Activated T-cell treated with anti-CD3 and anti-CD28 coated beads for 24 hours (primary cell): ENCODE measurements around the gene PROB1.
"Not testable (repeated sequence)": the region's sequence is repeated elsewhere in the genome, so short reads cannot be mapped to it uniquely, and the experiment has no call there.

Experiments used
- DNase-seq: peaks from one replicate; pipeline ENCODE4 v3.0.0-alpha.2; 2020; ENCODE audit warnings: low read depth

The PROB1 gene

GRCh38 chr5:139414581-139415130 lies 19.8 kb upstream of the PROB1 start:
- no peak for DNase-seq

- DNase-seq, result no peak
Measured at GRCh38 chr5:139413963-139414362, 19.1 kb upstream of the PROB1 start.

GRCh38 chr5:139413153-139413552 lies 18.2 kb upstream of the PROB1 start:
- no peak for DNase-seq

- no peak for DNase-seq
Measured at GRCh38 chr5:139410993-139411828, 16.3 kb upstream of the PROB1 start.

- no peak for DNase-seq
Measured at GRCh38 chr5:139410121-139410992, 15.5 kb upstream of the PROB1 start.

- not testable (repeated sequence) for DNase-seq
Measured at GRCh38 chr5:139409116-139409515, 14.2 kb upstream of the PROB1 start.

GRCh38 chr5:139408191-139408590 lies 13.3 kb upstream of the PROB1 start:
- DNase-seq, result no peak

GRCh38 chr5:139407517-139407916 lies 12.6 kb upstream of the PROB1 start:
- DNase-seq, result no peak

GRCh38 chr5:139406963-139407362 lies 12.1 kb upstream of the PROB1 start:
- DNase-seq, result no peak

- DNase-seq, result no peak
Measured at GRCh38 chr5:139404484-139404840, 9.6 kb upstream of the PROB1 start.

- DNase-seq, result peak; percentile 98
Measured at GRCh38 chr5:139403787-139404483, 9.0 kb upstream of the PROB1 start, which contains the start of gene SPATA24. Gene SPATA24 (minus strand): TSS chr5:139404089. CDS start chr5:139404060, 29 bp downstream.

- no peak for DNase-seq
Measured at GRCh38 chr5:139403418-139403786, 8.5 kb upstream of the PROB1 start.

- no peak for DNase-seq
Measured at GRCh38 chr5:139402561-139403158, 7.8 kb upstream of the PROB1 start.

GRCh38 chr5:139401546-139401945 lies 6.6 kb upstream of the PROB1 start:
- no peak for DNase-seq

- DNase-seq, result no peak
Measured at GRCh38 chr5:139399501-139400121, 4.7 kb upstream of the PROB1 start.

GRCh38 chr5:139397921-139398320 lies 3.0 kb upstream of the PROB1 start:
- DNase-seq, result no peak

- no peak for DNase-seq
Measured at GRCh38 chr5:139396691-139397090, 1.8 kb upstream of the PROB1 start.

GRCh38 chr5:139395844-139396640 lies 1.1 kb upstream of the PROB1 start:
- DNase-seq, result no peak

- no peak for DNase-seq
Measured at GRCh38 chr5:139394123-139394653, 716 bp downstream of the PROB1 start.

- no peak for DNase-seq
Measured at GRCh38 chr5:139393497-139394122, 1.3 kb downstream of the PROB1 start.
